ENCODE data around the gene C18orf63. TPM values are rescaled to one million over a fixed set of nuclear protein-coding genes. Genes with fewer than 3 reads are reported as not detected.

The C18orf63 gene
- not detected in 2 replicates for total RNA-seq

DNA sequence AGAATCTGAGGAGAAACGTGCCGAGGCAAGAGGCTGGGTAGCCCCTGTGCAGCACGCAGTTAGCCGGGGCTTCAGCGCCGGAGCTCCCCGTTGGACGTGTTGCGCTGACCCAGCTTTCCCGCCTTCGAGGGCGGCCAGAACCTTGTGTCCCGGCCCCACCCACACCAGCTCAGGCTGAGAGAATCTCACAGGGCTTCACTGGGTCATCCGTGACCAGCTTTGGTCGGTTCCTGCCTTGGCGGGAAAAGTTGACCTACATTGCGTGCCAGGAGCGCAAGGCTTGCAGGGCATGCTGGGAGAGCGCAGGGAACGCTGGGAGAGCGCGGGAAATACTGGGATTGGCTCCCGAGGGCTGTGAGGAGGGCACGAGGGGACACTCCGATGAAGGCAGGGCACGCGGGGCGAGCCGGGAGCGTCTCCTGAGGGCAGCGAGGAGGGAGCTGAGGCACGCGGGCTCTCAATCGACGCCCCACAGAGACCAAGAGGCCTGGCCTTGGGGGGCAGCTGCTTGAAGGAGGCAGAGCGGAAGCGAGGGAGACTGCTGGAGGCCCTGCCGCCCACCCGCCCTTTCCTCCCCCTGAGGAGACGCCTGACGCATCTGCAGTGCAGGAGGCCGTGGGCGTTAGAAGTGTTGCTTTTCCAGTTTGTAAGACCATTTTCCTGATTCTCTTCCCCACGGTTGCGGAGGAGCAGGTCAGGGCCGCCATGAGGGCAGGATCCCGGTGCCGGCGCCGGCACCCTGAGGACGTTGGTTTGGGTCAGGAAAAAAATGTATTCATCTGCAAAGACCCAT, at the start of gene C18orf63:
C18orf63 (plus strand) TSS at position 376 of the 793 bp plus-strand sequence. CDS start 2,027 bp downstream, outside the sequence.

DNA sequence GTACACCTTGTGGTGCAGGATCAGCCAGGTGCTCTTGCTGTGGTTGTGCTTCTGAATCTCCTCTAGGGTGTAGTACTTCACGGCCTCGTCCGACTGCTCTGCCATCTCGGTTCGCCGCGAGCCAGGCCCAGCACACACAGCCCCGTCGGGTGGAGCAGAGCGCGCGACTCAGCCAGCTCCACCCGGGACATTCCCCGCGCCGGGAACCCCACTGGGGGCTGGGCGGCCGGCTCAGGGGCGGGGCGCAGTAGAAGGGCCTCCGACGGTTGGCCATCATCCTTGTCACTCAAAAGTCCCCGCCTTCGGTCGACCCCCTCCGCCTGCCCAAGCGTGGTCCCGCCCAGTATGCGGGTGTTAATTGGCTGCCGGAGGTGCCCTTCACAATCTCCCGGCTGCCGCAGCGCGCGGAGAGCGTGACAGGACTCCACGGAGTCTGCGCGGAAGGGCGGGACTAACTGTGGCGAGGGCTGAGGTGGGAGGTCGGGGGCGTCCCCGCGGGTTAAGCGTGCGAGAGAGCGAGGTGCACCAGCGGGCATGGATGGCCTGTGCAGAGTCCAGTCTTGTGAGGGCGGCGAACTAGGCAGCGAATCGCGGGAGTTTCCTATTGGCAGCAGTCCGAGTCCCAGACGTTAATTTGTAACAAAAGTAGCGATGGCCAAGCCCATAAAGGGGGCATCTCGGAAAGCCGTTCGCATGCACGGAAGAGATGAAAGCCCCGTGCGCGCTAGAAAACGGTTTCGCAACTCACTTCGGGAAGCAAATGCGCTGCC, 23.7 kb upstream of the C18orf63 start, which contains the start of gene CYB5A:
CYB5A (minus strand) TSS at position 193 of the 770 bp plus-strand sequence; CDS start at position 105, 88 bp downstream.

Other genes with a start within 250 kb of the C18orf63 start
- gene FBXO15, start 168.0 kb upstream of the C18orf63 start, total RNA-seq, result 0.26 and 0.86 TPM in 2 replicates
- gene TIMM21, start 167.3 kb upstream of the C18orf63 start, total RNA-seq, result 18.8 and 22.6 TPM in 2 replicates
- 22.7 and 29.1 TPM in 2 replicates for gene CYB5A, start 23.9 kb upstream of the C18orf63 start, total RNA-seq
- not detected in 2 replicates for gene DIPK1C, start 141.5 kb downstream of the C18orf63 start, total RNA-seq
- 34.8 and 35.1 TPM in 2 replicates for gene CNDP2, start 180.5 kb downstream of the C18orf63 start, total RNA-seq
- gene CNDP1, start 218.7 kb downstream of the C18orf63 start, total RNA-seq, result 0.11 and 0.26 TPM in 2 replicates